Breast epithelium (tissue), 3 donors: ENCODE measurements around the gene PIWIL1.

Experiments
- POLR2A ChIP-seq: fragments of 450-650 bp; IDR thresholded peaks from one replicate; pipeline ENCODE4 v1.6.1; 2016; ENCODE audit warnings: antibody characterized with exemption, mild to moderate bottlenecking, moderate library complexity
- POLR2AphosphoS5 ChIP-seq, 3 donors: sonication (generic); formaldehyde crosslinking; IDR thresholded peaks; one replicate each; pipeline ENCODE4 v1.6.1; 2017; ENCODE audit warnings: antibody characterized with exemption in 3 of 3

GRCh38 chr12:130351326-130351725 lies 13.6 kb downstream of the PIWIL1 start:
- TF ChIP-seq POLR2A, result no peak
- no peak for TF ChIP-seq POLR2AphosphoS5 (IDR thresholded peaks at IDR 0.05)
